ENCODE data around the gene ITK. TPM values are rescaled to one million over a fixed set of nuclear protein-coding genes. Genes with fewer than 3 reads are reported as not detected.

Gene ITK
- total RNA-seq, 2 donors from 2014 or later: 0.33 to 0.90 TPM

GRCh38 chr5:157196045-157196444 lies 15.4 kb downstream of the ITK start:
- H3K4me1 ChIP-seq: no peaks in the 10 kb centered on the region
- no peak for TF ChIP-seq CTCF (IDR thresholded peaks at IDR 0.05)
- H3K9me3 ChIP-seq: no peaks in the 10 kb centered on the region
- DNase-seq (ENCODE audit: low spot score): no peak
- H3K27me3 ChIP-seq: no peaks in the 10 kb centered on the region
- H3K36me3 ChIP-seq: no peaks in the 10 kb centered on the region
- H3K27ac ChIP-seq: no peak overlapping the region
- H3K4me3 ChIP-seq: no peak overlapping the region

DNA sequence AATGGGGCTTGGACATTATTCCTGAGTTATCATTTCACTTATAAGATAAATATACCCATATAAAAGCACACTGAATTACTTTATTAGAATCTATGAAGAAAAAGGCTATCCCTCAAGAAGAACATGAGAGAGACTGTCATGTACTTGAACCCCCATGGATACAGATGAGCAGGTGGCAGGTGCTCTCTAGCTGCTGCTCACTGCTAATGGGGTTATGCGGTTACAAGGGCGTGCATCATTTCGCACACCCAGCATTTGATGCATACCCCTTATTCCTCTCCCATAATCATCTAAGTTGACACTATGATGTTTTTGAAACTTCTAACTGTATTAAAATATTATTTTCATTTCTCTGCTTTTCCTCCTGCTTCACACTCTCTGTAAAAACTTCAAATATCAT lies 16.4 kb downstream of the ITK start:
- no peaks in the 10 kb centered on the region for H3K9me3 ChIP-seq
- no peaks in the 10 kb centered on the region for H3K27me3 ChIP-seq
- H3K36me3 ChIP-seq: no peaks in the 10 kb centered on the region
- no peak for DNase-seq (ENCODE audit: low spot score)
- TF ChIP-seq CTCF (IDR thresholded peaks at IDR 0.05): no peak
- H3K4me3 ChIP-seq: no peak overlapping the region
- H3K4me1 ChIP-seq: no peaks in the 10 kb centered on the region
- H3K27ac ChIP-seq: no peak overlapping the region

- Histone ChIP-seq H3K9me3 (no peaks in the 10 kb centered on the region), H3K27me3 (no peaks in the 10 kb centered on the region), H3K27ac (no peak overlapping the region), H3K4me3 (no peak overlapping the region), H3K36me3 (no peaks in the 10 kb centered on the region), H3K4me1 (no peaks in the 10 kb centered on the region)
- no peak for DNase-seq (ENCODE audit: low spot score)
- no peak for TF ChIP-seq CTCF (IDR thresholded peaks at IDR 0.05)
These were observed 17.8 kb downstream of the ITK start for GRCh38 chr5:157198277-157198986.

DNA sequence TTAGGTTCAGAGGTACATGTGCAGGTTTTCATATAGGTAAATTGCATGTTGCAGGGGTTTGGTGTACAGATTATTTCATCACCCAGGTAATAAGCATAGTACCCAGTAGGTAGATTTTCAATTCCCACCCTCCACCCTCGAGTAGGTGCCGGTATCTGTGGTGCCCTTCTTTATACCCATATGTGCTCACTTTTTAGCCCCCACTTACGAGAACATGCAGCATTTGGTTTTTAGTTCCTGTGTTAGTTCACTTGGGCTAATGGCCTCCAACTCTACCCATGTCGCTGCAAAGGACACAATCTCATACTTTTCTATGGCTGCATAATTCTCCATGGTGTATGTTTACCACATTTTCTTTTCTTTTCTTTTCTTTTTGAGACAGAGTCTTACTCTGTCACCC lies 21.2 kb downstream of the ITK start:
- H3K27ac ChIP-seq: no peak overlapping the region
- H3K4me3 ChIP-seq: no peak overlapping the region
- TF ChIP-seq CTCF (IDR thresholded peaks at IDR 0.05): no peak
- no peaks in the 10 kb centered on the region for H3K27me3 ChIP-seq
- no peaks in the 10 kb centered on the region for H3K4me1 ChIP-seq
- DNase-seq (ENCODE audit: low spot score): no peak
- no peaks in the 10 kb centered on the region for H3K36me3 ChIP-seq
- H3K9me3 ChIP-seq: no peaks in the 10 kb centered on the region

DNA sequence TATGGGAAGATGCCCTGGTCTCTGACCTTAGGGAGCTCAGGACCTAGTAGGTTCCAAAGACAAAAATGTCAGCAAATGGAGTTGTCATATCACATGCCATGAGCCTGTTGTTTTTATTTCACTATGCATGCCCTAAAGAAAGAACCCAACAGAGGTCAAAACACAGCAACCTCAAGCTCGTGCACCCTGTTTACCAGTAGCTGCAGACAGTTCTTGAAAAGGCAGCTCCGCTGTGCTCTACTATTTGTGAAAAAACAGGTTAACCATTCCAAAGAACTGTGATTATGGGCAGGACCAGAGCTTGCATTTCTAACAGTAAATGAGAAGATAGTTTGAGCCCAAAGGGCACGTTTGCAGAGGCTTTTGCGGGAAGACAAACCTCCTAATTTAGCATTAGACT lies 22.8 kb downstream of the ITK start:
- H3K27ac ChIP-seq: no peak overlapping the region
- H3K27me3 ChIP-seq: no peaks in the 10 kb centered on the region
- H3K4me3 ChIP-seq: no peak overlapping the region
- no peak for DNase-seq (ENCODE audit: low spot score)
- no peak for TF ChIP-seq CTCF (IDR thresholded peaks at IDR 0.05)
- no peaks in the 10 kb centered on the region for H3K9me3 ChIP-seq
- no peaks in the 10 kb centered on the region for H3K36me3 ChIP-seq
- H3K4me1 ChIP-seq: no peaks in the 10 kb centered on the region

- no peaks in the 10 kb centered on the region for H3K27me3 ChIP-seq
- DNase-seq (ENCODE audit: low spot score): no peak
These were observed 24.1 kb downstream of the ITK start for GRCh38 chr5:157204765-157205164.

More at GRCh38 chr5:157204765-157205164, 24.1 kb downstream of the ITK start:
- H3K36me3 ChIP-seq: no peaks in the 10 kb centered on the region
- no peaks in the 10 kb centered on the region for H3K9me3 ChIP-seq
- no peak overlapping the region for H3K4me3 ChIP-seq
- no peak for TF ChIP-seq CTCF (IDR thresholded peaks at IDR 0.05)
- no peaks in the 10 kb centered on the region for H3K4me1 ChIP-seq
- H3K27ac ChIP-seq: no peak overlapping the region
